SK-N-SH (cell line): ENCODE data around the gene KLHL7. TPM values are rescaled to one million over a fixed set of nuclear protein-coding genes. Genes with fewer than 3 reads are reported as not detected.

ENCODE experiments used
- CTCF ChIA-PET: fragments of 300-600, 350-600 bp; formaldehyde crosslinking; extraction: SDS; loops from one replicate; lab custom pipeline; 2021; lab: Yijun Ruan, JAX
- POLR2A ChIA-PET: fragments of 350-600 bp; sonication (Branson Sonifier 250); formaldehyde crosslinking; extraction: SDS; loops from one replicate; lab custom pipeline; 2020; ENCODE audit warnings: antibody characterized with exemption, inconsistent platforms; lab: Yijun Ruan, JAX
- DNase-seq: peaks from one replicate; pipeline ENCODE4 v3.0.0; 2012
- H2AFZ ChIP-seq: fragments of 200-600 bp; sonication (generic); 2 replicates; pipeline ENCODE4 v1.8.1; 2016; ENCODE audit warnings: antibody characterized with exemption, mild to moderate bottlenecking, low read depth
- H3F3A ChIP-seq: fragments of 200-600 bp; sonication (generic); replicated peaks from 2 replicates; pipeline ENCODE3; 2016; ENCODE audit warnings: antibody characterized with exemption, mild to moderate bottlenecking; ENCODE audit not compliant: insufficient read depth
- H3K27ac ChIP-seq, 2 experiments: fragments of 200-500 bp in 1 of 2; fragments of 200-600 bp in 1 of 2; sonication (Bioruptor generic) in 1 of 2; sonication (generic), shearing (Covaris generic) in 1 of 2; 2 replicates each; pipeline versions ENCODE4 v1.5.1 to v1.6.1; 2014 to 2016; ENCODE audit warnings: low read depth in 2 of 2, inconsistent platforms in 1 of 2, low read length in 1 of 2, mild to moderate bottlenecking in 1 of 2, mixed read lengths in 1 of 2
- H3K27me3 ChIP-seq: fragments of 200-600 bp; sonication (generic), shearing (Covaris generic); 2 replicates; pipeline ENCODE4 v1.6.1; 2016; ENCODE audit warnings: mixed run types; ENCODE audit not compliant: insufficient read depth
- H3K36me3 ChIP-seq, 2 experiments: fragments of 200-500 bp in 1 of 2; fragments of 200-600 bp in 1 of 2; sonication (Bioruptor generic) in 1 of 2; sonication (generic) in 1 of 2; replicated peaks in 1 of 2; 2 replicates each; pipeline versions ENCODE3 to v1.5.1; 2014 to 2016; ENCODE audit warnings: low read length in 1 of 2, mild to moderate bottlenecking in 1 of 2; ENCODE audit not compliant: insufficient read depth in 2 of 2, control insufficient read depth in 1 of 2
- H3K4me1 ChIP-seq, 2 experiments: fragments of 200-500 bp in 1 of 2; fragments of 200-600 bp in 1 of 2; sonication (Bioruptor generic) in 1 of 2; sonication (generic), shearing (Covaris generic) in 1 of 2; 2 replicates each; pipeline versions ENCODE4 v1.5.1 to v1.6.1; 2014 to 2016; ENCODE audit warnings: low read depth in 1 of 2, low read length in 1 of 2, mixed run types in 1 of 2; ENCODE audit not compliant: insufficient read depth in 2 of 2, control insufficient read depth in 1 of 2
- H3K4me2 ChIP-seq: fragments of 200-600 bp; sonication (generic), shearing (Covaris generic); 2 replicates; pipeline ENCODE4 v1.6.1; 2017; ENCODE audit warnings: mixed run types
- H3K4me3 ChIP-seq, 2 experiments: fragments of 200-500 bp in 1 of 2; fragments of 200-600 bp in 1 of 2; sonication (Bioruptor generic) in 1 of 2; sonication (generic), shearing (Covaris generic) in 1 of 2; 2 replicates each; pipeline versions ENCODE4 v1.5.1 to v1.8.1; 2014 to 2016; ENCODE audit warnings: low read depth in 2 of 2, inconsistent platforms in 1 of 2, low read length in 1 of 2, mild to moderate bottlenecking in 1 of 2, mixed read lengths in 1 of 2, moderate library complexity in 1 of 2
- H3K79me2 ChIP-seq: fragments of 200-600 bp; sonication (generic); 2 replicates; pipeline ENCODE4 v1.8.1; 2017; ENCODE audit warnings: mild to moderate bottlenecking; ENCODE audit not compliant: insufficient read depth
- H3K9ac ChIP-seq: fragments of 200-600 bp; sonication (generic); 2 replicates; pipeline ENCODE4 v1.6.1; 2017; ENCODE audit warnings: mixed run types
- H3K9me2 ChIP-seq: fragments of 200-600 bp; sonication (generic); 2 replicates; pipeline ENCODE4 v1.6.1; 2017; ENCODE audit warnings: mixed run types
- H3K9me3 ChIP-seq: fragments of 200-600 bp; sonication (generic); 2 replicates; pipeline ENCODE4 v1.6.1; 2017; ENCODE audit warnings: mixed run types, mild to moderate bottlenecking, moderate library complexity
- H4K20me1 ChIP-seq: fragments of 200-600 bp; sonication (generic); 2 replicates; pipeline ENCODE4 v1.6.1; 2017; ENCODE audit warnings: mild to moderate bottlenecking, mixed run types; ENCODE audit not compliant: insufficient read depth
- CTCF ChIP-seq: fragments of 200-600 bp; sonication (generic); IDR thresholded peaks from 2 replicates; pipeline ENCODE4 v1.6.1; 2017; ENCODE audit warnings: antibody characterized with exemption, mild to moderate bottlenecking, moderate library complexity
- ELF1 ChIP-seq: IDR thresholded peaks from 2 replicates; pipeline ENCODE4 v1.4.0; 2012
- EP300 ChIP-seq, 2 experiments: IDR thresholded peaks; 2 replicates each; pipeline versions ENCODE4 v1.4.0 to v1.6.1; 2012; ENCODE audit warnings: borderline replicate concordance in 1 of 2, low read depth in 1 of 2, low read length in 1 of 2
- EZH2phosphoT487 ChIP-seq: fragments of 200-600 bp; sonication (generic); IDR thresholded peaks from 2 replicates; pipeline ENCODE4 v1.6.1; 2017; ENCODE audit warnings: low read depth, mixed run types, mild to moderate bottlenecking, antibody characterized with exemption, moderate library complexity, borderline replicate concordance
- FOSL2 ChIP-seq: IDR thresholded peaks from 2 replicates; pipeline ENCODE4 v1.4.0; 2012; ENCODE audit warnings: low read depth, mild to moderate bottlenecking, moderate library complexity, borderline replicate concordance
- FOXJ3 ChIP-seq: sonication (generic); formaldehyde crosslinking; IDR thresholded peaks from 2 replicates; pipeline ENCODE4 v1.5.1; 2020; ENCODE audit warnings: mild to moderate bottlenecking, missing genetic modification reagents
- FOXM1 ChIP-seq: IDR thresholded peaks from 2 replicates; pipeline ENCODE4 v1.4.0; 2012; ENCODE audit warnings: low read depth, mild to moderate bottlenecking
- GATA2 ChIP-seq: sonication (generic); formaldehyde crosslinking; IDR thresholded peaks from 2 replicates; pipeline ENCODE4 v1.5.0; 2020; ENCODE audit warnings: mild to moderate bottlenecking, missing genetic modification reagents
- MAX ChIP-seq: IDR thresholded peaks from 2 replicates; pipeline ENCODE4 v1.4.0; 2012; ENCODE audit warnings: low read depth
- MXI1 ChIP-seq: IDR thresholded peaks from 2 replicates; pipeline ENCODE4 v1.6.1; 2012; ENCODE audit warnings: mild to moderate bottlenecking, low read depth, low read length, improper control_type of control experiment
- NFIC ChIP-seq: IDR thresholded peaks from 2 replicates; pipeline ENCODE4 v1.4.0; 2012; ENCODE audit warnings: borderline replicate concordance
- NRF1 ChIP-seq: IDR thresholded peaks from 2 replicates; pipeline ENCODE4 v1.6.1; 2012; ENCODE audit warnings: low read depth, mild to moderate bottlenecking, low read length
- POLR2AphosphoS5 ChIP-seq: IDR thresholded peaks from 2 replicates; pipeline ENCODE4 v1.6.1; 2012; ENCODE audit warnings: low read depth, low read length
- RAD21 ChIP-seq: IDR thresholded peaks from 2 replicates; pipeline ENCODE4 v1.6.1; 2012; ENCODE audit warnings: mild to moderate bottlenecking, low read length
- RXRA ChIP-seq: IDR thresholded peaks from 2 replicates; pipeline ENCODE4 v1.4.0; 2012; ENCODE audit warnings: low read depth, mild to moderate bottlenecking, borderline replicate concordance
- TAF1 ChIP-seq: IDR thresholded peaks from 2 replicates; pipeline ENCODE4 v1.6.1; 2012; ENCODE audit warnings: low read depth, mild to moderate bottlenecking, low read length, moderate library complexity, borderline replicate concordance
- USF2 ChIP-seq: fragments of 150-350 bp; IDR thresholded peaks from 2 replicates; pipeline ENCODE4 v1.6.1; 2017; ENCODE audit warnings: antibody characterized with exemption, low read length, low read depth, borderline replicate concordance
- ZBTB33 ChIP-seq: IDR thresholded peaks from 2 replicates; pipeline ENCODE4 v1.4.0; 2012; ENCODE audit warnings: low read depth, borderline replicate concordance
- WGBS: methylation state at CpG from one replicate; pipeline ENCODE4 v1.1.6; 2017; ENCODE audit warnings: low lambda C conversion rate; 5-methylcytosine and 5-hydroxymethylcytosine counted together
- polyA plus RNA-seq, 3 experiments: library from polyadenylated mRNA; depleted of rRNA; stranded (reverse); fragments of >200 nt; gene quantifications; 2 replicates each; pipeline ENCODE4 v1.2.3, GENCODE V29; 2012

The KLHL7 gene
- polyA plus RNA-seq, 1 of the 3 experiments (the other 2 are of a cell fraction) = 30.8 TPM

- Histone ChIP-seq H3K4me2 (no peak overlapping the region), H3K4me3 (no peak overlapping the region), H3K36me3 (no peaks in the 10 kb centered on the region), H3K27me3 (no peaks in the 10 kb centered on the region; the same call in 1 of the 2 replicates), H3K9ac (no peak overlapping the region), H3K27ac (no peak overlapping the region), H3F3A (no peaks in the 10 kb centered on the region), H3K9me2 (no peaks in the 10 kb centered on the region), H2AFZ (no peak overlapping the region), H3K79me2 (no peaks in the 10 kb centered on the region), H3K9me3 (no peaks in the 10 kb centered on the region), H4K20me1 (no peaks in the 10 kb centered on the region), H3K4me1 (no peaks in the 10 kb centered on the region)
- ChIA-PET POLR2A (no interaction called here), CTCF (interaction anchor here (9.6 kb wide), 1 partner anchor 502 kb away, joined by 268 read pairs; no protein-coding TSS in a partner anchor)
- 59% methylated on average over 6 of the region's 6 CpGs for WGBS
- no peak for TF ChIP-seq TAF1
- TF ChIP-seq EP300 (IDR thresholded peaks at IDR 0.05; ENCODE audit: borderline replicate concordance in 1 of 2, low read depth in 1 of 2, low read length in 1 of 2) = no peak
- no peak for TF ChIP-seq MAX
- TF ChIP-seq FOXM1 = no peak
- no peak for TF ChIP-seq RXRA
- TF ChIP-seq FOSL2 = no peak
- TF ChIP-seq CTCF = no peak
- TF ChIP-seq EZH2phosphoT487 = no peak
- no peak for TF ChIP-seq RAD21
- TF ChIP-seq ELF1 = no peak
- TF ChIP-seq GATA2 (CRISPR knock-in tag) = no peak
- no peak for TF ChIP-seq FOXJ3
- TF ChIP-seq NRF1 = no peak
- no peak for TF ChIP-seq MXI1
- TF ChIP-seq POLR2AphosphoS5 = no peak
- no peak for TF ChIP-seq NFIC
- no peak for TF ChIP-seq ZBTB33
- TF ChIP-seq USF2 = no peak
- DNase-seq = no peak
Observed at GRCh38 chr7:23061327-23061726, 44.3 kb upstream of the KLHL7 start.
